Measurements from ENCODE around the gene GOSR1. TPM values are rescaled to one million over a fixed set of nuclear protein-coding genes. Genes with fewer than 3 reads are reported as not detected.
A peak's percentile ranks its signal among the peaks of the same experiment; 100 is the strongest.
"Not testable (repeated sequence)": the region's sequence is repeated elsewhere in the genome, so short reads cannot be mapped to it uniquely, and the experiment has no call there.

The GOSR1 gene
- total RNA-seq, 2 donors from 2014 or later = 25.2 to 33.5 TPM

GRCh38 chr17:30557916-30558685 lies 80.9 kb downstream of the GOSR1 start:
- peak; percentile 48 for DNase-seq (ENCODE audit: low spot score)
- H3K27ac ChIP-seq = no peak overlapping the region
- no peak for TF ChIP-seq CTCF (IDR thresholded peaks at IDR 0.05)
- no peaks in the 10 kb centered on the region for H3K27me3 ChIP-seq
- no peaks in the 10 kb centered on the region for H3K9me3 ChIP-seq
- no peaks in the 10 kb centered on the region for H3K36me3 ChIP-seq
- no peaks in the 10 kb centered on the region for H3K4me1 ChIP-seq
- no peak overlapping the region for H3K4me3 ChIP-seq

GRCh38 chr17:30558686-30559545 lies 81.7 kb downstream of the GOSR1 start:
- DNase-seq (ENCODE audit: low spot score) = peak; percentile 54
- H3K36me3 ChIP-seq = no peaks in the 10 kb centered on the region
- no peak for TF ChIP-seq CTCF (IDR thresholded peaks at IDR 0.05)

GRCh38 chr17:30559656-30560055 lies 82.4 kb downstream of the GOSR1 start:
- H3K4me3 ChIP-seq = no peak overlapping the region
- no peaks in the 10 kb centered on the region for H3K9me3 ChIP-seq
- DNase-seq (ENCODE audit: low spot score) = no peak
- no peaks in the 10 kb centered on the region for H3K27me3 ChIP-seq
- H3K36me3 ChIP-seq = no peaks in the 10 kb centered on the region
- no peaks in the 10 kb centered on the region for H3K4me1 ChIP-seq
- H3K27ac ChIP-seq = no peak overlapping the region
- TF ChIP-seq CTCF (IDR thresholded peaks at IDR 0.05) = no peak

More at GRCh38 chr17:30558686-30559545, 81.7 kb downstream of the GOSR1 start:
- no peaks in the 10 kb centered on the region for H3K27me3 ChIP-seq
- no peak overlapping the region for H3K4me3 ChIP-seq
- no peak overlapping the region for H3K27ac ChIP-seq
- no peaks in the 10 kb centered on the region for H3K4me1 ChIP-seq
- H3K9me3 ChIP-seq = no peaks in the 10 kb centered on the region

- H3K9me3 ChIP-seq, H3K27ac ChIP-seq, H3K27me3 ChIP-seq, H3K36me3 ChIP-seq, H3K4me3 ChIP-seq, H3K4me1 ChIP-seq: not testable (repeated sequence)
- DNase-seq (ENCODE audit: low spot score) = peak; percentile 49
Measured at GRCh38 chr17:30560117-30561026, 83.2 kb downstream of the GOSR1 start.

- H3K27me3 ChIP-seq; H3K27ac ChIP-seq; DNase-seq (ENCODE audit: low spot score); H3K36me3 ChIP-seq; H3K4me1 ChIP-seq; H3K4me3 ChIP-seq; H3K9me3 ChIP-seq: not testable (repeated sequence)
Measured at GRCh38 chr17:30561766-30562165, 84.6 kb downstream of the GOSR1 start.

- not testable (repeated sequence) for H3K4me1 ChIP-seq, H3K36me3 ChIP-seq, H3K9me3 ChIP-seq, H3K27me3 ChIP-seq, H3K27ac ChIP-seq, H3K4me3 ChIP-seq
- peak; percentile 28 for DNase-seq (ENCODE audit: low spot score)
Measured at GRCh38 chr17:30563131-30563904, 86.1 kb downstream of the GOSR1 start.

GRCh38 chr17:30563905-30564390 lies 86.7 kb downstream of the GOSR1 start:
- not testable (repeated sequence) for H3K9me3 ChIP-seq; H3K27ac ChIP-seq; DNase-seq (ENCODE audit: low spot score); H3K27me3 ChIP-seq; H3K36me3 ChIP-seq; H3K4me1 ChIP-seq; H3K4me3 ChIP-seq

GRCh38 chr17:30564422-30565072 lies 87.3 kb downstream of the GOSR1 start:
- not testable (repeated sequence) for H3K27me3 ChIP-seq, H3K27ac ChIP-seq, H3K9me3 ChIP-seq, H3K36me3 ChIP-seq, H3K4me3 ChIP-seq, H3K4me1 ChIP-seq
- peak; percentile 30 for DNase-seq (ENCODE audit: low spot score)

Measured in right atrium auricular region (tissue), 2 donors.